T-cell (primary cell): ENCODE results near the gene MKLN1. TPM values are rescaled to one million over a fixed set of nuclear protein-coding genes. Genes with fewer than 3 reads are reported as not detected.

ENCODE experiments used
- ATAC-seq, 4 experiments: fragments of 200-7000 bp in 3 of 4; fragments of 150-1000 bp in 1 of 4; cut with Tn5 transposase; replicated peaks in 1 of 4; 1 replicate in 3 of 4; 2 replicates in 1 of 4; pipeline ENCODE4 v1.10.0; 2021; ENCODE audit warnings: moderate library complexity in 3 of 4, mild to moderate bottlenecking in 2 of 4, moderate number of reproducible peaks in 1 of 4
- CTCF ChIA-PET, 2 donors: fragments of 300-600 bp; sonication (Branson Sonifier 250); formaldehyde crosslinking; loops; one replicate each; lab custom pipeline; 2022; ENCODE audit warnings: antibody characterized with exemption in 2 of 2; lab: Charles Lee
- POLR2A ChIA-PET, 2 donors: fragments of 300-600 bp; sonication (Branson Sonifier 250); formaldehyde crosslinking; loops; one replicate each; lab custom pipeline; 2022; ENCODE audit warnings: antibody characterized with exemption in 2 of 2; lab: Charles Lee
- DNase-seq, 35 experiments: peaks; one replicate each; pipeline versions ENCODE4 v3.0.0 to v3.0.0-alpha.2; 2013 to 2023
- H3K27ac ChIP-seq: one replicate; pipeline ENCODE4 v1.5.1; 2013; ENCODE audit warnings: low read length
- H3K27me3 ChIP-seq, 2 experiments: replicated peaks in 1 of 2; 1 replicate in 1 of 2; 2 replicates in 1 of 2; pipeline versions ENCODE4 v1.6.1 to v1.7.0; 2013; ENCODE audit warnings: low read length in 1 of 2, mixed read lengths in 1 of 2; ENCODE audit not compliant: control insufficient read depth in 2 of 2, insufficient read depth in 2 of 2; ENCODE audit errors: extremely low read depth in 1 of 2
- H3K36me3 ChIP-seq, 2 donors: 1 replicate in 1 of 2; 2 replicates in 1 of 2; pipeline versions ENCODE4 v1.6.1 to v1.7.0; 2013; ENCODE audit warnings: low read length in 1 of 2; ENCODE audit not compliant: control insufficient read depth in 2 of 2, insufficient read depth in 1 of 2; ENCODE audit errors: extremely low read depth in 1 of 2
- H3K4me1 ChIP-seq, 2 experiments: 1 replicate in 1 of 2; 2 replicates in 1 of 2; pipeline versions ENCODE4 v1.6.1 to v1.7.0; 2013; ENCODE audit warnings: low read length in 2 of 2, mixed read lengths in 1 of 2; ENCODE audit not compliant: insufficient read depth in 2 of 2, control insufficient read depth in 1 of 2; ENCODE audit errors: extremely low read depth in 1 of 2
- H3K4me3 ChIP-seq, 2 donors: 1 replicate in 1 of 2; 2 replicates in 1 of 2; pipeline versions ENCODE4 v1.5.1 to v1.7.0; 2013; ENCODE audit warnings: mild to moderate bottlenecking in 2 of 2, low read length in 1 of 2, moderate library complexity in 1 of 2; ENCODE audit not compliant: control insufficient read depth in 1 of 2; ENCODE audit errors: extremely low read depth in 1 of 2
- H3K9me3 ChIP-seq: 2 replicates; pipeline ENCODE4 v1.7.0; 2013
- H3K27ac Mint-ChIP-seq, 2 donors: one replicate each; pipeline ENCODE4 v1.8.0; 2020 to 2021; ENCODE audit warnings: mild to moderate bottlenecking in 2 of 2, mixed read lengths in 2 of 2
- H3K27me3 Mint-ChIP-seq, 2 donors: one replicate each; pipeline ENCODE4 v1.8.0; 2021 to 2022; ENCODE audit warnings: mixed read lengths in 2 of 2
- H3K36me3 Mint-ChIP-seq: one replicate; pipeline ENCODE4 v1.8.0; 2021; ENCODE audit warnings: mixed read lengths
- H3K4me1 Mint-ChIP-seq, 3 donors: one replicate each; pipeline ENCODE4 v1.8.0; 2020 to 2022; ENCODE audit warnings: mixed read lengths in 3 of 3, mild to moderate bottlenecking in 1 of 3
- H3K4me3 Mint-ChIP-seq, 3 donors: one replicate each; pipeline ENCODE4 v1.8.0; 2020 to 2022; ENCODE audit warnings: mild to moderate bottlenecking in 3 of 3, mixed read lengths in 3 of 3, moderate library complexity in 3 of 3
- H3K9me3 Mint-ChIP-seq, 3 donors: one replicate each; pipeline ENCODE4 v1.8.0; 2020 to 2022; ENCODE audit warnings: mixed read lengths in 3 of 3
- WGBS: methylation state at CpG from one replicate; pipeline ENCODE4 v1.1.5; 2013; ENCODE audit warnings: missing lambda C conversion rate; ENCODE audit not compliant: insufficient coverage; 5-methylcytosine and 5-hydroxymethylcytosine counted together
- total RNA-seq, 35 experiments: library from RNA in 6 of 35; stranded (reverse) in 6 of 35; fragments of 120-200 nt in 1 of 35; gene quantifications; one replicate each; pipeline versions ENCODE4 v1.2.1 to v1.2.4 and lab custom pipeline; 2013 to 2026

Gene MKLN1
- total RNA-seq, 5 donors from 2014 or later (not counting 1 experiment from before 2014, with no cell fraction given): 43.9 to 63.3 (median 46.5) TPM

- no peaks in the 10 kb centered on the region for H3K9me3 ChIP-seq
- Mint-ChIP-seq H3K4me1 (peaks cover 83 to 96% (median 91%) of the 10 kb centered on the region in 3 donors), H3K27me3 (no peaks in the 10 kb centered on the region), H3K27ac (no peak overlapping the region), H3K4me3 (no peak overlapping the region), H3K9me3 (no peaks in the 10 kb centered on the region), H3K36me3 (no peaks in the 10 kb centered on the region)
- DNase-seq (no peak), ATAC-seq (no peak)
- no peak overlapping the region for H3K4me3 ChIP-seq
- POLR2A ChIA-PET: no interaction called here
- CTCF ChIA-PET: no interaction called here
- peaks cover 9 to 14% of the 10 kb centered on the region in 2 experiments for H3K4me1 ChIP-seq
- H3K36me3 ChIP-seq: no peaks in the 10 kb centered on the region
- H3K27ac ChIP-seq: no peak overlapping the region
- H3K27me3 ChIP-seq: no peaks in the 10 kb centered on the region
Measured at GRCh38 chr7:131369354-131369753, 41.7 kb downstream of the MKLN1 start.

GRCh38 chr7:131370523-131370968, 42.9 kb downstream of the MKLN1 start:
- Histone ChIP-seq H3K36me3 (no peaks in the 10 kb centered on the region), H3K4me3 (no peak overlapping the region), H3K4me1 (peaks cover 9 to 14% of the 10 kb centered on the region in 2 experiments), H3K27me3 (no peaks in the 10 kb centered on the region), H3K27ac (no peak overlapping the region), H3K9me3 (no peaks in the 10 kb centered on the region)
- DNase-seq (peak in 18 of 35 experiments; percentile 1 to 64 (median 10)), ATAC-seq (peak; percentile 50 to 86 (median 79))
- no peaks in the 10 kb centered on the region for H3K27me3 Mint-ChIP-seq
- peak overlapping the region; percentile 43 to 46 for H3K27ac Mint-ChIP-seq
- H3K4me3 Mint-ChIP-seq: peak overlapping the region in 1 of 3 donors; percentile 28
- no peaks in the 10 kb centered on the region for H3K36me3 Mint-ChIP-seq
- WGBS: no CpG with 5 or more reads among the region's 1 CpG
- ChIA-PET CTCF (interaction anchor here in 1 of 2 donors (0.6 kb wide), 2 partner anchors 43 to 432 kb away, joined by 3 read pairs; partner anchors contain the start of gene MKLN1), POLR2A (interaction anchor here (0.5 to 0.6 kb wide), 3 partner anchors 15 to 457 kb away, joined by 3 to 4 read pairs (median 3); no protein-coding TSS in a partner anchor)
- H3K4me1 Mint-ChIP-seq: peaks cover 76 to 87% (median 80%) of the 10 kb centered on the region in 3 donors
- H3K9me3 Mint-ChIP-seq: no peaks in the 10 kb centered on the region

- CTCF ChIA-PET: interaction anchor here in 1 of 2 donors (0.6 kb wide), 1 partner anchor 130 kb away, joined by 3 read pairs; no protein-coding TSS in a partner anchor
- Histone ChIP-seq H3K4me3 (no peak overlapping the region), H3K36me3 (no peaks in the 10 kb centered on the region), H3K27me3 (no peaks in the 10 kb centered on the region), H3K4me1 (peaks cover 9 to 14% of the 10 kb centered on the region in 2 experiments), H3K27ac (no peak overlapping the region), H3K9me3 (no peaks in the 10 kb centered on the region)
- POLR2A ChIA-PET: interaction anchor here in 1 of 2 donors (0.6 kb wide), 1 partner anchor 16 kb away, joined by 4 read pairs; no protein-coding TSS in a partner anchor
- H3K9me3 Mint-ChIP-seq: no peaks in the 10 kb centered on the region
- DNase-seq (no peak), ATAC-seq (no peak)
- no peak overlapping the region for H3K27ac Mint-ChIP-seq
- WGBS: no CpG with 5 or more reads among the region's 2 CpGs
- no peaks in the 10 kb centered on the region for H3K27me3 Mint-ChIP-seq
- no peaks in the 10 kb centered on the region for H3K36me3 Mint-ChIP-seq
- peaks cover 67 to 78% (median 72%) of the 10 kb centered on the region in 3 donors for H3K4me1 Mint-ChIP-seq
- no peak overlapping the region for H3K4me3 Mint-ChIP-seq
Measured at GRCh38 chr7:131371411-131371810, 43.7 kb downstream of the MKLN1 start.

GRCh38 chr7:131372554-131372953, 44.9 kb downstream of the MKLN1 start:
- H3K4me3 ChIP-seq: no peak overlapping the region
- no peaks in the 10 kb centered on the region for H3K27me3 ChIP-seq
- CTCF ChIA-PET: interaction anchor here (0.6 to 0.7 kb wide), 2 partner anchors 268 to 427 kb away, joined by 5 to 6 read pairs; no protein-coding TSS in a partner anchor
- Mint-ChIP-seq H3K36me3 (peaks cover 5% of the 10 kb centered on the region), H3K4me3 (no peak overlapping the region), H3K27ac (no peak overlapping the region), H3K9me3 (no peaks in the 10 kb centered on the region), H3K4me1 (peaks cover 59 to 67% (median 61%) of the 10 kb centered on the region in 3 donors), H3K27me3 (no peaks in the 10 kb centered on the region)
- POLR2A ChIA-PET: interaction anchor here in 1 of 2 donors (0.6 to 0.8 kb wide), 3 partner anchors 12 to 30 kb away, joined by 3 to 6 read pairs (median 4); no protein-coding TSS in a partner anchor
- DNase-seq (no peak), ATAC-seq (no peak)
- peaks cover 9 to 14% of the 10 kb centered on the region in 2 experiments for H3K4me1 ChIP-seq
- no peaks in the 10 kb centered on the region for H3K36me3 ChIP-seq
- no peak overlapping the region for H3K27ac ChIP-seq
- H3K9me3 ChIP-seq: no peaks in the 10 kb centered on the region
- no CpG with 5 or more reads among the region's 1 CpG for WGBS

GRCh38 chr7:131374821-131375220, 47.1 kb downstream of the MKLN1 start:
- H3K9me3 ChIP-seq: no peaks in the 10 kb centered on the region
- Mint-ChIP-seq H3K27me3 (no peaks in the 10 kb centered on the region), H3K4me3 (no peak overlapping the region), H3K27ac (no peak overlapping the region), H3K9me3 (no peaks in the 10 kb centered on the region), H3K36me3 (peaks cover 8% of the 10 kb centered on the region), H3K4me1 (peaks cover 41 to 52% (median 42%) of the 10 kb centered on the region in 3 donors)
- peaks cover 0 to 2% of the 10 kb centered on the region in 2 donors for H3K36me3 ChIP-seq
- CTCF ChIA-PET: no interaction called here
- no peak overlapping the region for H3K27ac ChIP-seq
- no CpG with 5 or more reads among the region's 1 CpG for WGBS
- no peaks in the 10 kb centered on the region for H3K27me3 ChIP-seq
- H3K4me3 ChIP-seq: no peak overlapping the region
- ATAC-seq: no peak
- POLR2A ChIA-PET: no interaction called here
- peaks cover 7 to 8% of the 10 kb centered on the region in 2 experiments for H3K4me1 ChIP-seq
- DNase-seq: no peak

GRCh38 chr7:131381069-131381838, 53.6 kb downstream of the MKLN1 start:
- DNase-seq: no peak
- CTCF ChIA-PET: interaction anchor here (0.5 to 0.7 kb wide), 3 partner anchors 317 to 445 kb away, joined by 3 to 5 read pairs (median 5); no protein-coding TSS in a partner anchor

More at GRCh38 chr7:131381069-131381838, 53.6 kb downstream of the MKLN1 start:
- H3K4me3 Mint-ChIP-seq: no peak overlapping the region
- ATAC-seq: no peak
- peaks cover 41 to 52% (median 44%) of the 10 kb centered on the region in 3 donors for H3K4me1 Mint-ChIP-seq
- Histone ChIP-seq H3K27ac (no peak overlapping the region), H3K4me1 (peaks cover 5 to 7% of the 10 kb centered on the region in 2 experiments), H3K9me3 (no peaks in the 10 kb centered on the region), H3K4me3 (no peak overlapping the region), H3K36me3 (peaks cover 0 to 2% of the 10 kb centered on the region in 2 donors), H3K27me3 (no peaks in the 10 kb centered on the region)
- H3K27me3 Mint-ChIP-seq: no peaks in the 10 kb centered on the region
- no CpG with 5 or more reads among the region's 1 CpG for WGBS
- no peaks in the 10 kb centered on the region for H3K9me3 Mint-ChIP-seq
- POLR2A ChIA-PET: no interaction called here
- H3K36me3 Mint-ChIP-seq: peaks cover 14% of the 10 kb centered on the region
- H3K27ac Mint-ChIP-seq: no peak overlapping the region
